HepG2 (cell line): Measurements from ENCODE around the gene FETUB. TPM values are rescaled to one million over a fixed set of nuclear protein-coding genes. Genes with fewer than 3 reads are reported as not detected.

Experiments used
- ARHGAP35 ChIP-seq: sonication (generic); formaldehyde crosslinking; IDR thresholded peaks from 2 replicates; pipeline ENCODE4 v1.9.0; 2022; ENCODE audit warnings: mild to moderate bottlenecking, inconsistent platforms, moderate library complexity, missing genetic modification reagents, borderline replicate concordance
- CHCHD3 ChIP-seq: sonication (generic); formaldehyde crosslinking; IDR thresholded peaks from 2 replicates; pipeline ENCODE4 v1.8.0; 2022; ENCODE audit warnings: mild to moderate bottlenecking, missing genetic modification reagents, moderate library complexity
- GABPB1 ChIP-seq: IDR thresholded peaks from 2 replicates; pipeline ENCODE4 v1.6.1; 2016; ENCODE audit warnings: mild to moderate bottlenecking, missing genetic modification reagents, moderate library complexity, missing compliant biosample characterization
- GATAD2A ChIP-seq: IDR thresholded peaks from 2 replicates; pipeline ENCODE4 v1.6.1; 2016
- HIVEP1 ChIP-seq: sonication (generic); formaldehyde crosslinking; IDR thresholded peaks from 2 replicates; pipeline ENCODE4 v1.4.0; 2020; ENCODE audit warnings: mild to moderate bottlenecking, missing genetic modification reagents
- HOXA7 ChIP-seq: sonication (generic); formaldehyde crosslinking; IDR thresholded peaks from 2 replicates; pipeline ENCODE4 v1.8.1; 2022; ENCODE audit warnings: mild to moderate bottlenecking, missing genetic modification reagents, moderate library complexity
- MAFF ChIP-seq: IDR thresholded peaks from 2 replicates; pipeline ENCODE4 v1.6.1; 2011; ENCODE audit warnings: low read depth, low read length, improper control_type of control experiment
- MATR3 ChIP-seq: sonication (generic); formaldehyde crosslinking; IDR thresholded peaks from 2 replicates; pipeline ENCODE4 v1.4.0; 2020; ENCODE audit warnings: missing genetic modification reagents
- PLRG1 ChIP-seq: fragments of 450-650 bp; conservative IDR thresholded peaks from 2 replicates; pipeline ENCODE4 v1.6.1; 2016
- RBAK ChIP-seq: sonication (generic); formaldehyde crosslinking; IDR thresholded peaks from 2 replicates; pipeline ENCODE4 v1.5.1; 2020; ENCODE audit warnings: mild to moderate bottlenecking, missing genetic modification reagents
- RORA ChIP-seq: sonication (generic); formaldehyde crosslinking; IDR thresholded peaks from 2 replicates; pipeline ENCODE4 v1.5.0; 2020; ENCODE audit warnings: mild to moderate bottlenecking, missing genetic modification reagents, moderate library complexity
- SP4 ChIP-seq: sonication (generic); formaldehyde crosslinking; IDR thresholded peaks from 2 replicates; pipeline ENCODE4 v1.8.1; 2023; ENCODE audit warnings: mild to moderate bottlenecking, missing genetic modification reagents
- ZSCAN25 ChIP-seq: sonication (generic); formaldehyde crosslinking; IDR thresholded peaks from 2 replicates; pipeline ENCODE4 v1.8.0; 2022; ENCODE audit warnings: mild to moderate bottlenecking, missing genetic modification reagents
- polyA plus RNA-seq, 8 experiments: library from polyadenylated mRNA; depleted of rRNA in 3 of 8; stranded (reverse) in 7 of 8; unstranded in 1 of 8; fragments of >200 nt; fragmentation: Illumina TruSeq in 4 of 8; extraction: Trizol in 4 of 8; gene quantifications; 2 replicates each; pipeline versions ENCODE4 v1.2.1 to v1.2.3, GENCODE V29; 2011 to 2016; ENCODE audit warnings: low read depth in 4 of 8, missing spikeins in 1 of 8, mixed read lengths in 1 of 8; ENCODE audit not compliant: insufficient read depth in 1 of 8
- total RNA-seq, 5 experiments: library from RNA; depleted of rRNA; stranded (reverse); fragments of >200 nt; fragmentation: Illumina TruSeq; extraction: Trizol; gene quantifications; 2 replicates each; pipeline ENCODE4 v1.2.3, GENCODE V29; 2016; ENCODE audit warnings: low read depth in 1 of 5
- TF ChIP-seq, protein P1 (sequence below): sonication (generic); formaldehyde crosslinking; IDR thresholded peaks from 2 replicates; pipeline ENCODE4 v1.8.0; 2022; ENCODE audit warnings: mild to moderate bottlenecking, missing genetic modification reagents
- TF ChIP-seq, protein P2 (sequence below): sonication (generic); formaldehyde crosslinking; IDR thresholded peaks from 2 replicates; pipeline ENCODE4 v1.5.1; 2020; ENCODE audit warnings: missing genetic modification reagents, mild to moderate bottlenecking, borderline replicate concordance
- TF ChIP-seq, protein P3 (sequence below): sonication (generic); formaldehyde crosslinking; IDR thresholded peaks from 2 replicates; pipeline ENCODE4 v1.4.0; 2020; ENCODE audit warnings: missing genetic modification reagents
- TF ChIP-seq, protein P4 (sequence below): sonication (generic); formaldehyde crosslinking; IDR thresholded peaks from 2 replicates; pipeline ENCODE4 v1.4.0; 2020; ENCODE audit warnings: missing genetic modification reagents, borderline replicate concordance
- TF ChIP-seq, protein P5 (sequence below): sonication (generic); formaldehyde crosslinking; IDR thresholded peaks from 2 replicates; pipeline ENCODE4 v1.4.0; 2020; ENCODE audit warnings: missing genetic modification reagents

Gene FETUB
- total and polyA plus RNA-seq, 2 of the 13 experiments (the other 11 are each of a cell fraction or from before 2014, with no cell fraction given) = 2.1 to 4.4 TPM

DNA sequence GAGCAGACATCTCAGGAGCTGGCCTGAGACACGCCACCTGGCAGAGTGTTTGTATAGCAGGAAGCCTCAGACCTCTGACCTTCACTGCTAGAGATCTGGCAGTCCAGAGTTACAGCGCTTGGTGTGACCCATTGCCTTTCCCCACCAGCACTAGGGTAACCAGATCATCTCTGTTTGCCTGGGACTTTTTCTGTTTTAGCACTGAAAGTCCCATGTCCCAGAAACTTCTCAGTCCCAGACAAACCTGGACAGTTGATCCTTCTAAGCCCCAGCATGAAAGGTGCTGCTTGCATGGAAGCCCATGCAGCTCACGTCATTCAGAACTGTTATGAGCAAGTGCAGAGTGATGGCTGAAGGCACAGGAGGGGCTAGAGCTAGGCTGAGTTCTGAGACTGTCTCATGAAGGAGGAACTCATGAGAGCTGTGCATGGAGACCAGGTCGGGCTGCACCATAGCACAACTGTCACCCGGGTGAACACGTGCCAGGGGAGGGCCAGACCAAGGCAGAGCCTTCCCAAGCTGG lies 45.5 kb upstream of the FETUB start (continued):
- TF ChIP-seq, protein P1, sequence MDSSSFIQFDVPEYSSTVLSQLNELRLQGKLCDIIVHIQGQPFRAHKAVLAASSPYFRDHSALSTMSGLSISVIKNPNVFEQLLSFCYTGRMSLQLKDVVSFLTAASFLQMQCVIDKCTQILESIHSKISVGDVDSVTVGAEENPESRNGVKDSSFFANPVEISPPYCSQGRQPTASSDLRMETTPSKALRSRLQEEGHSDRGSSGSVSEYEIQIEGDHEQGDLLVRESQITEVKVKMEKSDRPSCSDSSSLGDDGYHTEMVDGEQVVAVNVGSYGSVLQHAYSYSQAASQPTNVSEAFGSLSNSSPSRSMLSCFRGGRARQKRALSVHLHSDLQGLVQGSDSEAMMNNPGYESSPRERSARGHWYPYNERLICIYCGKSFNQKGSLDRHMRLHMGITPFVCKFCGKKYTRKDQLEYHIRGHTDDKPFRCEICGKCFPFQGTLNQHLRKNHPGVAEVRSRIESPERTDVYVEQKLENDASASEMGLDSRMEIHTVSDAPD (CRISPR knock-in tag) = peak; percentile 75; the same call in 1 of the 2 replicates
- TF ChIP-seq ARHGAP35 (CRISPR knock-in tag) = no peak
- no peak for TF ChIP-seq HIVEP1
- no peak for TF ChIP-seq ZSCAN25 (CRISPR knock-in tag)
- no peak for TF ChIP-seq RORA (CRISPR knock-in tag)
- TF ChIP-seq MAFF = no peak
- TF ChIP-seq, protein P2, sequence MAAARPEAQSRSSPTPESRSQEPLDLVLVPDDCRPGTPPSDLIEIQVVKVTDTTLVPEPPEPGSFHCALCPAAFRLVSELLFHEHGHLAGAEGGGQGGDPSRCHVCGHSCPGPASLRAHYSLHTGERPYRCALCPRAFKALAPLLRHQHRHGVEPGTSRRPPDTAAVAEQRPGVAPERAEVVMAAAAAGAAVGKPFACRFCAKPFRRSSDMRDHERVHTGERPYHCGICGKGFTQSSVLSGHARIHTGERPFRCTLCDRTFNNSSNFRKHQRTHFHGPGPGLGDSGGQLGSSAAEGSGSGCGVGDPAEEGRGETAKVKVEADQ (CRISPR knock-in tag) = no peak
- TF ChIP-seq GATAD2A = peak; percentile 46
- TF ChIP-seq PLRG1 = no peak
- TF ChIP-seq SP4 (CRISPR knock-in tag) = no peak
- no peak for TF ChIP-seq MATR3
- TF ChIP-seq, protein P3, sequence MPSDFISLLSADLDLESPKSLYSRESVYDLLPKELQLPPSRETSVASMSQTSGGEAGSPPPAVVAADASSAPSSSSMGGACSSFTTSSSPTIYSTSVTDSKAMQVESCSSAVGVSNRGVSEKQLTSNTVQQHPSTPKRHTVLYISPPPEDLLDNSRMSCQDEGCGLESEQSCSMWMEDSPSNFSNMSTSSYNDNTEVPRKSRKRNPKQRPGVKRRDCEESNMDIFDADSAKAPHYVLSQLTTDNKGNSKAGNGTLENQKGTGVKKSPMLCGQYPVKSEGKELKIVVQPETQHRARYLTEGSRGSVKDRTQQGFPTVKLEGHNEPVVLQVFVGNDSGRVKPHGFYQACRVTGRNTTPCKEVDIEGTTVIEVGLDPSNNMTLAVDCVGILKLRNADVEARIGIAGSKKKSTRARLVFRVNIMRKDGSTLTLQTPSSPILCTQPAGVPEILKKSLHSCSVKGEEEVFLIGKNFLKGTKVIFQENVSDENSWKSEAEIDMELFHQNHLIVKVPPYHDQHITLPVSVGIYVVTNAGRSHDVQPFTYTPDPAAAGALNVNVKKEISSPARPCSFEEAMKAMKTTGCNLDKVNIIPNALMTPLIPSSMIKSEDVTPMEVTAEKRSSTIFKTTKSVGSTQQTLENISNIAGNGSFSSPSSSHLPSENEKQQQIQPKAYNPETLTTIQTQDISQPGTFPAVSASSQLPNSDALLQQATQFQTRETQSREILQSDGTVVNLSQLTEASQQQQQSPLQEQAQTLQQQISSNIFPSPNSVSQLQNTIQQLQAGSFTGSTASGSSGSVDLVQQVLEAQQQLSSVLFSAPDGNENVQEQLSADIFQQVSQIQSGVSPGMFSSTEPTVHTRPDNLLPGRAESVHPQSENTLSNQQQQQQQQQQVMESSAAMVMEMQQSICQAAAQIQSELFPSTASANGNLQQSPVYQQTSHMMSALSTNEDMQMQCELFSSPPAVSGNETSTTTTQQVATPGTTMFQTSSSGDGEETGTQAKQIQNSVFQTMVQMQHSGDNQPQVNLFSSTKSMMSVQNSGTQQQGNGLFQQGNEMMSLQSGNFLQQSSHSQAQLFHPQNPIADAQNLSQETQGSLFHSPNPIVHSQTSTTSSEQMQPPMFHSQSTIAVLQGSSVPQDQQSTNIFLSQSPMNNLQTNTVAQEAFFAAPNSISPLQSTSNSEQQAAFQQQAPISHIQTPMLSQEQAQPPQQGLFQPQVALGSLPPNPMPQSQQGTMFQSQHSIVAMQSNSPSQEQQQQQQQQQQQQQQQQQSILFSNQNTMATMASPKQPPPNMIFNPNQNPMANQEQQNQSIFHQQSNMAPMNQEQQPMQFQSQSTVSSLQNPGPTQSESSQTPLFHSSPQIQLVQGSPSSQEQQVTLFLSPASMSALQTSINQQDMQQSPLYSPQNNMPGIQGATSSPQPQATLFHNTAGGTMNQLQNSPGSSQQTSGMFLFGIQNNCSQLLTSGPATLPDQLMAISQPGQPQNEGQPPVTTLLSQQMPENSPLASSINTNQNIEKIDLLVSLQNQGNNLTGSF (CRISPR knock-in tag) = no peak
- TF ChIP-seq CHCHD3 (CRISPR knock-in tag) = no peak
- no peak for TF ChIP-seq HOXA7 (CRISPR knock-in tag)
- TF ChIP-seq, protein P4, sequence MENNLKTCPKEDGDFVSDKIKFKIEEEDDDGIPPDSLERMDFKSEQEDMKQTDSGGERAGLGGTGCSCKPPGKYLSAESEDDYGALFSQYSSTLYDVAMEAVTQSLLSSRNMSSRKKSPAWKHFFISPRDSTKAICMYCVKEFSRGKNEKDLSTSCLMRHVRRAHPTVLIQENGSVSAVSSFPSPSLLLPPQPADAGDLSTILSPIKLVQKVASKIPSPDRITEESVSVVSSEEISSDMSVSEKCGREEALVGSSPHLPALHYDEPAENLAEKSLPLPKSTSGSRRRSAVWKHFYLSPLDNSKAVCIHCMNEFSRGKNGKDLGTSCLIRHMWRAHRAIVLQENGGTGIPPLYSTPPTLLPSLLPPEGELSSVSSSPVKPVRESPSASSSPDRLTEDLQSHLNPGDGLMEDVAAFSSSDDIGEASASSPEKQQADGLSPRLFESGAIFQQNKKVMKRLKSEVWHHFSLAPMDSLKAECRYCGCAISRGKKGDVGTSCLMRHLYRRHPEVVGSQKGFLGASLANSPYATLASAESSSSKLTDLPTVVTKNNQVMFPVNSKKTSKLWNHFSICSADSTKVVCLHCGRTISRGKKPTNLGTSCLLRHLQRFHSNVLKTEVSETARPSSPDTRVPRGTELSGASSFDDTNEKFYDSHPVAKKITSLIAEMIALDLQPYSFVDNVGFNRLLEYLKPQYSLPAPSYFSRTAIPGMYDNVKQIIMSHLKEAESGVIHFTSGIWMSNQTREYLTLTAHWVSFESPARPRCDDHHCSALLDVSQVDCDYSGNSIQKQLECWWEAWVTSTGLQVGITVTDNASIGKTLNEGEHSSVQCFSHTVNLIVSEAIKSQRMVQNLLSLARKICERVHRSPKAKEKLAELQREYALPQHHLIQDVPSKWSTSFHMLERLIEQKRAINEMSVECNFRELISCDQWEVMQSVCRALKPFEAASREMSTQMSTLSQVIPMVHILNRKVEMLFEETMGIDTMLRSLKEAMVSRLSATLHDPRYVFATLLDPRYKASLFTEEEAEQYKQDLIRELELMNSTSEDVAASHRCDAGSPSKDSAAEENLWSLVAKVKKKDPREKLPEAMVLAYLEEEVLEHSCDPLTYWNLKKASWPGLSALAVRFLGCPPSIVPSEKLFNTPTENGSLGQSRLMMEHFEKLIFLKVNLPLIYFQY (CRISPR knock-in tag) = 0 out of 2 replicates have a peak, but pooled peaks have one; percentile 32
- no peak for TF ChIP-seq GABPB1 (CRISPR knock-in tag)
- TF ChIP-seq, protein P5, sequence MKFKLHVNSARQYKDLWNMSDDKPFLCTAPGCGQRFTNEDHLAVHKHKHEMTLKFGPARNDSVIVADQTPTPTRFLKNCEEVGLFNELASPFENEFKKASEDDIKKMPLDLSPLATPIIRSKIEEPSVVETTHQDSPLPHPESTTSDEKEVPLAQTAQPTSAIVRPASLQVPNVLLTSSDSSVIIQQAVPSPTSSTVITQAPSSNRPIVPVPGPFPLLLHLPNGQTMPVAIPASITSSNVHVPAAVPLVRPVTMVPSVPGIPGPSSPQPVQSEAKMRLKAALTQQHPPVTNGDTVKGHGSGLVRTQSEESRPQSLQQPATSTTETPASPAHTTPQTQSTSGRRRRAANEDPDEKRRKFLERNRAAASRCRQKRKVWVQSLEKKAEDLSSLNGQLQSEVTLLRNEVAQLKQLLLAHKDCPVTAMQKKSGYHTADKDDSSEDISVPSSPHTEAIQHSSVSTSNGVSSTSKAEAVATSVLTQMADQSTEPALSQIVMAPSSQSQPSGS (CRISPR knock-in tag) = no peak
- TF ChIP-seq RBAK = no peak
